Measurements from ENCODE around the gene SLC22A12. TPM values are rescaled to one million over a fixed set of nuclear protein-coding genes. Genes with fewer than 3 reads are reported as not detected.

The SLC22A12 gene
- polyA plus RNA-seq, 2 of the 4 experiments (the other 2 are of a cell fraction), result not detected

GRCh38 chr11:64586366-64586765 is 4.7 kb upstream of the SLC22A12 start:
- H3K4me1 ChIP-seq, result no peaks in the 10 kb centered on the region
- H3K9me3 ChIP-seq, result peaks cover 13% of the 10 kb centered on the region
- H3K4me2 ChIP-seq, result no peak overlapping the region
- H3K4me3 ChIP-seq, result no peak overlapping the region
- CTCF ChIA-PET, result no interaction called here
- DNase-seq (ENCODE audit: low read depth in 1 of 2, low spot score in 1 of 2), result no peak
- FAIRE-seq, result no peak
- no peak for ATAC-seq
- H3K27ac ChIP-seq, result no peak overlapping the region
- POLR2A ChIA-PET, result interaction anchor here (0.6 kb wide), 1 partner anchor 49 kb away, joined by 4 read pairs; no protein-coding TSS in a partner anchor
- no peak for TF ChIP-seq CHD4 (IDR thresholded peaks at IDR 0.05; ENCODE audit: borderline replicate concordance)
- no peak for TF ChIP-seq TP53 (CRISPR knock-in tag; IDR thresholded peaks at IDR 0.05)
- TF ChIP-seq CEBPB (IDR thresholded peaks at IDR 0.05), result no peak
- TF ChIP-seq REST (IDR thresholded peaks at IDR 0.05), result no peak
- TF ChIP-seq PHF8 (IDR thresholded peaks at IDR 0.05; ENCODE audit: borderline replicate concordance, low read depth), result no peak
- TF ChIP-seq, protein P1, sequence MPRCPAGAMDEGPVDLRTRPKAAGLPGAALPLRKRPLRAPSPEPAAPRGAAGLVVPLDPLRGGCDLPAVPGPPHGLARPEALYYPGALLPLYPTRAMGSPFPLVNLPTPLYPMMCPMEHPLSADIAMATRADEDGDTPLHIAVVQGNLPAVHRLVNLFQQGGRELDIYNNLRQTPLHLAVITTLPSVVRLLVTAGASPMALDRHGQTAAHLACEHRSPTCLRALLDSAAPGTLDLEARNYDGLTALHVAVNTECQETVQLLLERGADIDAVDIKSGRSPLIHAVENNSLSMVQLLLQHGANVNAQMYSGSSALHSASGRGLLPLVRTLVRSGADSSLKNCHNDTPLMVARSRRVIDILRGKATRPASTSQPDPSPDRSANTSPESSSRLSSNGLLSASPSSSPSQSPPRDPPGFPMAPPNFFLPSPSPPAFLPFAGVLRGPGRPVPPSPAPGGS (IDR thresholded peaks at IDR 0.05), result no peak
- TF ChIP-seq NR3C1 (IDR thresholded peaks at IDR 0.05), result no peak
- TF ChIP-seq ZC3H11A (IDR thresholded peaks at IDR 0.05), result no peak
- TF ChIP-seq RAD21 (conservative IDR thresholded peaks at IDR 0.05 in 1 of 2, IDR thresholded peaks at IDR 0.05 in 1 of 2), result no peak
- TF ChIP-seq MAZ (IDR thresholded peaks at IDR 0.05; ENCODE audit: borderline replicate concordance, low read depth, low read length), result no peak
- TF ChIP-seq MYC (IDR thresholded peaks at IDR 0.05; ENCODE audit: borderline replicate concordance, low read length), result no peak
- no peak for TF ChIP-seq CBX2 (IDR thresholded peaks at IDR 0.05; ENCODE audit: borderline replicate concordance, low read depth)

DNA sequence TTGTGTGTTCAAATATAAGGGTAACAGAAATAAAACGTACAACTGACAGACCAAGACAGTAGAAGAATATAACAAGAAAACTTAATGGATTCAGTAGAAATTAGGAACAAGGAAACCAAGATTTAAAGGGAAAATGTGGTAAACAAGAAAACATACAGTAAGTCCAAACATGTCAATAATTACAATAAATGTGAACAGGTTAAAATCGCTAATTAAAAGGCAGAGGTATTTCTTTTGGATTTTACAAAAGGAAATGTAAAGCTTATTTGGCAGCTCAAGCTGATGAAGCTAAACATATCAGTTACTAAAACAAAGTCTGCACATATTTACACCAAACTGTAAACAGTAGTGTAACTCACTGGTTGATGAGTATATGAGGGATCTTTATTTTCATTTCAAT is 2.3 kb upstream of the SLC22A12 start:
- H3K4me3 ChIP-seq, result no peak overlapping the region
- no peak for TF ChIP-seq TP53 (CRISPR knock-in tag; IDR thresholded peaks at IDR 0.05)
- TF ChIP-seq, protein P1 (IDR thresholded peaks at IDR 0.05), result no peak
- DNase-seq (ENCODE audit: low read depth in 1 of 2, low spot score in 1 of 2), result no peak
- H3K4me2 ChIP-seq, result no peak overlapping the region
- no peaks in the 10 kb centered on the region for H3K4me1 ChIP-seq
- ChIA-PET POLR2A (no interaction called here), CTCF (interaction anchor here (1.6 kb wide), 1 partner anchor 140 kb away, joined by 3 read pairs; no protein-coding TSS in a partner anchor)
- no peak overlapping the region for H3K27ac ChIP-seq
- H3K9me3 ChIP-seq, result peaks cover 13% of the 10 kb centered on the region
- 50% methylated on average over 2 of the region's 2 CpGs for whole genome bisulfite sequencing (ENCODE audit: missing lambda C conversion rate)
- no peak for FAIRE-seq
- no peak for ATAC-seq

GRCh38 chr11:64591257-64592233 is 525 bp downstream of the SLC22A12 start:
- ATAC-seq (peak; percentile 17 to 38; a peak in 3 of 6 replicates), FAIRE-seq (no peak)
- H3K9me3 ChIP-seq, result peaks cover 13% of the 10 kb centered on the region

More at GRCh38 chr11:64591257-64592233, 525 bp downstream of the SLC22A12 start:
- WGBS (ENCODE audit: missing lambda C conversion rate), result 60% methylated on average over 14 of the region's 36 CpGs
- ChIA-PET CTCF (interaction anchor here (1.4 to 2.6 kb wide), 3 partner anchors 39 to 142 kb away, joined by 3 to 8 read pairs (median 4); no protein-coding TSS in a partner anchor), POLR2A (no interaction called here)
- no peak for DNase-seq (ENCODE audit: low read depth in 1 of 2, low spot score in 1 of 2)
- H3K4me3 ChIP-seq, result no peak overlapping the region
- H3K4me2 ChIP-seq, result no peak overlapping the region
- H3K27ac ChIP-seq, result no peak overlapping the region
- no peak for TF ChIP-seq HOXB13 (CRISPR knock-in tag; IDR thresholded peaks at IDR 0.05; ENCODE audit: low read depth)
- TF ChIP-seq FOSL2 (IDR thresholded peaks at IDR 0.05), result no peak
- no peak for TF ChIP-seq FOSL2 (CRISPR knock-in tag; IDR thresholded peaks at IDR 0.05)
- TF ChIP-seq NR3C1 (IDR thresholded peaks at IDR 0.05), result no peak
- TF ChIP-seq ZSCAN20 (CRISPR knock-in tag; IDR thresholded peaks at IDR 0.05), result no peak
- no peak for TF ChIP-seq HOXA7 (CRISPR knock-in tag; IDR thresholded peaks at IDR 0.05)
- no peaks in the 10 kb centered on the region for H3K4me1 ChIP-seq
